OCI-LY7 (cell line): ENCODE results near the gene SCML2.

Source experiments
- EZH2phosphoT487 ChIP-seq: fragments of 200-600 bp; sonication (generic); IDR thresholded peaks from 2 replicates; pipeline ENCODE4 v1.6.1; 2018; ENCODE audit warnings: low read depth, borderline replicate concordance, mild to moderate bottlenecking, mixed run types, antibody characterized with exemption, low read length, moderate library complexity, mixed read lengths
- TF ChIP-seq, protein P1 (sequence below): fragments of 200-600 bp; sonication (generic); conservative IDR thresholded peaks from 2 replicates; pipeline ENCODE4 v1.5.1; 2014; ENCODE audit warnings: mild to moderate bottlenecking, antibody characterized with exemption, low read length, moderate library complexity, mixed read lengths

DNA sequence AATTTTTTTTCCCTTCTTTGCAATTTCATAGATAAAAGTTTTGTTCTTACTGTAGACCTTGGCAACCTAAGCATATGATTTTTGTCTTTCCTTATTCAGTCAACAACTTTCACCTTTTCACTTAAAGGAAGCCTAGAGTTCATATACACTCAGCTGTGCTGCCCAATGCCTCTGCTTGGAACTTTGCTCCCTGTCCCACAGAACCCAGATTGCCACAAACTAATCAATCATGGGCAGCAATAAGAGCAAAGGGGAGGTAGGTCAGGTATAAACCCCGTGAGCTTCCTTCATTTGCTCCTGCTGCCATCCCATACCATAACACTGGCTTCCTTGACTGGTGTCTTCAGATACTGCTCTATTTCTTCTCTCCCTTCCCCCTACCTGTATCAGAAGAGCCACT is 82.8 kb downstream of the SCML2 start:
- TF ChIP-seq, protein P1, sequence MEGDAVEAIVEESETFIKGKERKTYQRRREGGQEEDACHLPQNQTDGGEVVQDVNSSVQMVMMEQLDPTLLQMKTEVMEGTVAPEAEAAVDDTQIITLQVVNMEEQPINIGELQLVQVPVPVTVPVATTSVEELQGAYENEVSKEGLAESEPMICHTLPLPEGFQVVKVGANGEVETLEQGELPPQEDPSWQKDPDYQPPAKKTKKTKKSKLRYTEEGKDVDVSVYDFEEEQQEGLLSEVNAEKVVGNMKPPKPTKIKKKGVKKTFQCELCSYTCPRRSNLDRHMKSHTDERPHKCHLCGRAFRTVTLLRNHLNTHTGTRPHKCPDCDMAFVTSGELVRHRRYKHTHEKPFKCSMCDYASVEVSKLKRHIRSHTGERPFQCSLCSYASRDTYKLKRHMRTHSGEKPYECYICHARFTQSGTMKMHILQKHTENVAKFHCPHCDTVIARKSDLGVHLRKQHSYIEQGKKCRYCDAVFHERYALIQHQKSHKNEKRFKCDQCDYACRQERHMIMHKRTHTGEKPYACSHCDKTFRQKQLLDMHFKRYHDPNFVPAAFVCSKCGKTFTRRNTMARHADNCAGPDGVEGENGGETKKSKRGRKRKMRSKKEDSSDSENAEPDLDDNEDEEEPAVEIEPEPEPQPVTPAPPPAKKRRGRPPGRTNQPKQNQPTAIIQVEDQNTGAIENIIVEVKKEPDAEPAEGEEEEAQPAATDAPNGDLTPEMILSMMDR = no peak
- TF ChIP-seq EZH2phosphoT487 = no peak
